Endodermal cell (in vitro differentiated cells): ENCODE results near the gene LRCH4. TPM values are rescaled to one million over a fixed set of nuclear protein-coding genes. Genes with fewer than 3 reads are reported as not detected.

ENCODE experiments used
- DNase-seq: peaks from one replicate; pipeline ENCODE4 v3.0.0-alpha.2; 2017
- H3K27ac ChIP-seq: 2 replicates; pipeline ENCODE4 v1.5.1; 2013; ENCODE audit warnings: mild to moderate bottlenecking, low read depth, low read length, moderate library complexity
- H3K27me3 ChIP-seq: 2 replicates; pipeline ENCODE4 v1.6.1; 2013; ENCODE audit warnings: mild to moderate bottlenecking, low read length, moderate library complexity; ENCODE audit not compliant: insufficient read depth, control insufficient read depth, poor library complexity, severe bottlenecking
- H3K36me3 ChIP-seq: 2 replicates; pipeline ENCODE4 v1.7.0; 2013; ENCODE audit warnings: mild to moderate bottlenecking, low read length, moderate library complexity; ENCODE audit not compliant: control insufficient read depth, insufficient read depth
- H3K4me1 ChIP-seq: one replicate; pipeline ENCODE4 v1.7.0; 2013; ENCODE audit warnings: low read length; ENCODE audit not compliant: control insufficient read depth, insufficient read depth
- H3K4me3 ChIP-seq: 2 replicates; pipeline ENCODE4 v1.5.1; 2013; ENCODE audit warnings: mild to moderate bottlenecking, low read length, moderate library complexity
- H3K9ac ChIP-seq: 2 replicates; pipeline ENCODE4 v1.6.1; 2013; ENCODE audit warnings: mild to moderate bottlenecking, low read length, moderate library complexity; ENCODE audit not compliant: poor library complexity, severe bottlenecking; ENCODE audit errors: extremely low read depth
- H3K9me3 ChIP-seq: 2 replicates; pipeline ENCODE4 v1.6.1; 2013; ENCODE audit warnings: mild to moderate bottlenecking, low read length, moderate library complexity; ENCODE audit not compliant: control insufficient read depth
- H3K27ac Mint-ChIP-seq: 2 replicates; pipeline ENCODE4 v1.8.0; 2020; ENCODE audit warnings: mixed read lengths
- H3K27me3 Mint-ChIP-seq: 2 replicates; pipeline ENCODE4 v1.8.0; 2021; ENCODE audit warnings: mild to moderate bottlenecking, mixed read lengths; ENCODE audit not compliant: insufficient read depth
- H3K36me3 Mint-ChIP-seq: 2 replicates; pipeline ENCODE4 v1.8.0; 2020; ENCODE audit warnings: low read depth, mixed read lengths
- H3K4me1 Mint-ChIP-seq: 2 replicates; pipeline ENCODE4 v1.8.0; 2020; ENCODE audit warnings: mixed read lengths
- H3K4me3 Mint-ChIP-seq: 2 replicates; pipeline ENCODE4 v1.8.0; 2020; ENCODE audit warnings: mild to moderate bottlenecking, moderate library complexity, mixed read lengths
- H3K9me3 Mint-ChIP-seq: 2 replicates; pipeline ENCODE4 v1.8.0; 2020; ENCODE audit warnings: mild to moderate bottlenecking, mixed read lengths
- CTCF ChIP-seq: fragments of 200-600 bp; sonication (generic); conservative IDR thresholded peaks from 2 replicates; pipeline ENCODE4 v1.5.0; 2021; ENCODE audit warnings: antibody characterized with exemption, mild to moderate bottlenecking
- WGBS, 2 experiments: methylation state at CpG; one replicate each; pipeline versions ENCODE4 v1.1.5 to v1.1.7; 2013; ENCODE audit warnings: missing lambda C conversion rate in 2 of 2, mixed read lengths in 1 of 2; ENCODE audit not compliant: insufficient coverage in 1 of 2, insufficient read length in 1 of 2; 5-methylcytosine and 5-hydroxymethylcytosine counted together
- total RNA-seq, 2 donors: library from RNA; stranded (reverse); fragmentation: NEBNext Ultra II Directional in 1 of 2; extraction: Animal tissue kit (Norgen Biotek cat#: 25700) in 1 of 2; gene quantifications; 2 replicates in 1 of 2; 3 replicates in 1 of 2; pipeline ENCODE4 v1.2.1, GENCODE V29; 2021

The LRCH4 gene
- total RNA-seq, 2 donors from 2014 or later = 49.4 to 56.0 TPM

GRCh38 chr7:100611983-100612729, 26.2 kb upstream of the LRCH4 start, which contains the start of gene MOSPD3:
TSS of gene MOSPD3 (plus strand) at chr7:100612540. CDS start at chr7:100612792, 252 bp downstream.
- 0% methylated on average over 32 to 61 of the region's 61 CpGs for WGBS, 2 experiments
- DNase-seq = peak; percentile 99
- no peak for TF ChIP-seq CTCF
- Mint-ChIP-seq H3K27me3 (peaks cover 3% of the 10 kb centered on the region), H3K9me3 (no peaks in the 10 kb centered on the region), H3K4me1 (peaks cover 6% of the 10 kb centered on the region), H3K4me3 (peak within 1 kb of the TSS; percentile 80), H3K36me3 (peaks cover 2% of the 10 kb centered on the region), H3K27ac (peak within 1 kb of the TSS; percentile 100)
- Histone ChIP-seq H3K4me3 (peak within 1 kb of the TSS; percentile 91), H3K9ac (peak within 1 kb of the TSS; percentile 93), H3K27ac (peak within 1 kb of the TSS; percentile 91), H3K9me3 (no peaks in the 10 kb centered on the region), H3K4me1 (no peaks in the 10 kb centered on the region), H3K36me3 (no peaks in the 10 kb centered on the region), H3K27me3 (no peaks in the 10 kb centered on the region)

DNA sequence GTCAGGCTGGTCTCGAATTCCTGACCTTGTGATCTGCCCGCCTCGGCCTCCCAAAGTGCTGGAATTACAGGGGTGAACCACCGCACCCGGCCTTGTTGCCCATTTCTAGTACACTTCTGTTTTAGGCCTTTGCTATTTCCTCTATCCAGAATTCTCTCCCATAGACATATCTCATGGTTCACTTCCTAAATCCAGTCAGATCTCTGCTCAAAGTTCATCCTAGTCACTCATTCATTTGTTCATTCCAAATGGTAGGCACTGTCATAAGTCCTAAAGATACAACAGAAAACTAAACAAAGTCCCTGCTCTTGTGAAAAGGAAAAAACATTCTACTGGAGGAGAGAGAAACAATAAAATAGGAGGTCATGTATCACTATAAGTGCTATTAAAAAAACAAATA, 24.0 kb upstream of the LRCH4 start:
- no peak overlapping the region for H3K4me3 Mint-ChIP-seq
- H3K27ac ChIP-seq = no peak overlapping the region
- H3K4me1 Mint-ChIP-seq = peaks cover 9% of the 10 kb centered on the region
- 94 to 98% methylated on average over 5 of the region's 5 CpGs for WGBS, 2 experiments
- TF ChIP-seq CTCF = no peak
- H3K36me3 ChIP-seq = no peaks in the 10 kb centered on the region
- H3K9me3 Mint-ChIP-seq = no peaks in the 10 kb centered on the region
- peaks cover 5% of the 10 kb centered on the region for H3K4me1 ChIP-seq
- H3K27ac Mint-ChIP-seq = no peak overlapping the region
- peaks cover 16% of the 10 kb centered on the region for H3K27me3 ChIP-seq
- no peak overlapping the region for H3K9ac ChIP-seq
- H3K9me3 ChIP-seq = no peaks in the 10 kb centered on the region
- no peak for DNase-seq
- peaks cover 2% of the 10 kb centered on the region for H3K36me3 Mint-ChIP-seq
- H3K27me3 Mint-ChIP-seq = peaks cover 23% of the 10 kb centered on the region
- H3K4me3 ChIP-seq = no peak overlapping the region

GRCh38 chr7:100607111-100607510, 21.2 kb upstream of the LRCH4 start:
- no peaks in the 10 kb centered on the region for H3K9me3 ChIP-seq
- no peaks in the 10 kb centered on the region for H3K36me3 ChIP-seq
- peaks cover 5% of the 10 kb centered on the region for H3K4me1 ChIP-seq
- H3K9ac ChIP-seq = no peak overlapping the region
- no peak for TF ChIP-seq CTCF
- peaks cover 28% of the 10 kb centered on the region for H3K27me3 Mint-ChIP-seq
- H3K27ac Mint-ChIP-seq = no peak overlapping the region
- H3K4me3 Mint-ChIP-seq = no peak overlapping the region
- no peaks in the 10 kb centered on the region for H3K9me3 Mint-ChIP-seq
- WGBS, 2 experiments = 94 to 97% methylated on average over 6 to 8 of the region's 8 CpGs
- DNase-seq = no peak
- peaks cover 18% of the 10 kb centered on the region for H3K27me3 ChIP-seq
- H3K4me1 Mint-ChIP-seq = peaks cover 18% of the 10 kb centered on the region
- no peaks in the 10 kb centered on the region for H3K36me3 Mint-ChIP-seq
- H3K27ac ChIP-seq = no peak overlapping the region
- no peak overlapping the region for H3K4me3 ChIP-seq
